Breast epithelium (tissue), 4 donors: Measurements from ENCODE around the gene ABTB1. TPM values are rescaled to one million over a fixed set of nuclear protein-coding genes. Genes with fewer than 3 reads are reported as not detected.
"Not testable (repeated sequence)": the region's sequence is repeated elsewhere in the genome, so short reads cannot be mapped to it uniquely, and the experiment has no call there.

ENCODE experiments used
- DNase-seq, 2 donors: peaks; one replicate each; pipeline ENCODE4 v3.0.0-alpha.2; 2019; ENCODE audit warnings: low spot score in 2 of 2
- H3K27ac ChIP-seq, 2 donors: fragments of 200-600 bp; sonication (generic) in 1 of 2; one replicate each; pipeline ENCODE4 v1.5.1; 2016 to 2019; ENCODE audit warnings: mild to moderate bottlenecking in 1 of 2
- H3K27me3 ChIP-seq, 2 donors: fragments of 200-600 bp; sonication (generic) in 1 of 2; one replicate each; pipeline versions ENCODE4 v1.5.1 to v1.6.0; 2017 to 2019; ENCODE audit warnings: control low read depth in 1 of 2, mild to moderate bottlenecking in 1 of 2
- H3K36me3 ChIP-seq: fragments of 200-600 bp; one replicate; pipeline ENCODE4 v1.5.1; 2019
- H3K4me1 ChIP-seq, 2 donors: fragments of 200-600 bp; sonication (generic); one replicate each; pipeline ENCODE4 v1.5.1; 2016 to 2019; ENCODE audit warnings: control low read depth in 1 of 2
- H3K4me3 ChIP-seq, 3 donors: fragments of 200-600 bp; sonication (generic); 1 replicate in 2 of 3; 2 replicates in 1 of 3; pipeline ENCODE4 v1.5.1; 2016 to 2019; ENCODE audit warnings: mild to moderate bottlenecking in 3 of 3, moderate library complexity in 2 of 3
- H3K9me3 ChIP-seq, 2 donors: fragments of 200-600 bp; sonication (generic) in 1 of 2; one replicate each; pipeline ENCODE4 v1.5.1; 2016 to 2019; ENCODE audit warnings: control low read depth in 1 of 2
- POLR2A ChIP-seq: fragments of 450-650 bp; IDR thresholded peaks from one replicate; pipeline ENCODE4 v1.6.1; 2016; ENCODE audit warnings: antibody characterized with exemption, mild to moderate bottlenecking, moderate library complexity
- POLR2AphosphoS5 ChIP-seq, 3 donors: sonication (generic); formaldehyde crosslinking; IDR thresholded peaks; one replicate each; pipeline ENCODE4 v1.6.1; 2017; ENCODE audit warnings: antibody characterized with exemption in 3 of 3
- intact Hi-C: fragments of 100-400 bp; cut with DNase I; formaldehyde crosslinking; loops from one replicate; pipeline ENCODE4 v1.15.1; 2023; ENCODE audit warnings: low total_unique reads
- total RNA-seq, 3 donors: library from RNA; depleted of rRNA; stranded (reverse); fragments of >200 nt; gene quantifications; one replicate each; pipeline ENCODE4 v1.1.0, GENCODE V29; 2016
- TF ChIP-seq, protein P1 (sequence below), 3 donors: fragments of 450-650 bp; IDR thresholded peaks; one replicate each; pipeline ENCODE4 v1.5.1; 2016 to 2017; ENCODE audit warnings: antibody characterized with exemption in 3 of 3, mild to moderate bottlenecking in 3 of 3, moderate library complexity in 3 of 3

Gene ABTB1
- total RNA-seq, 3 donors from 2014 or later: 32.0 to 43.6 (median 40.2) TPM

DNA sequence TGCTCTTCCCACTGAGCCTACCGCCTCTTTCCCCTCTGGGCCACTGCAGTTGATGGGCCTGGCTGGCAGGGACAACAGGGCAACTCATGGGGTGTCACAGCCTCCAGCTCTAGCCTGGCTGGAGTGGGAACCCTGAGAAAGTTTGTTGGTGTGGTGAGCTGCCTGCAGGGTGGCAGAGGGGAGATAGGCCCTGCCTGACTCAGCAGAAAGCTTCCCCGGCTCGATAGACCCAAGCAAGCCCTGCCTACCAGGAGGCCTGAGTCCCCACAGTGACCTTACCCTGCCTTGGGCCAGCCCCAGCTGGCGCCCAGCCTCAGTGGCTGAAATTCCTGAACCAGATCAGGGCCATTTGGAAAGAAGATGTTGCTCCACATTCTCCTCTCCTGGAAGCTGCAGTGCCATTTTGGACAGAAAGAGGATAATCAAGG lies 29.4 kb downstream of the ABTB1 start:
- intact Hi-C loops: no loop called here
- no peak for DNase-seq

DNA sequence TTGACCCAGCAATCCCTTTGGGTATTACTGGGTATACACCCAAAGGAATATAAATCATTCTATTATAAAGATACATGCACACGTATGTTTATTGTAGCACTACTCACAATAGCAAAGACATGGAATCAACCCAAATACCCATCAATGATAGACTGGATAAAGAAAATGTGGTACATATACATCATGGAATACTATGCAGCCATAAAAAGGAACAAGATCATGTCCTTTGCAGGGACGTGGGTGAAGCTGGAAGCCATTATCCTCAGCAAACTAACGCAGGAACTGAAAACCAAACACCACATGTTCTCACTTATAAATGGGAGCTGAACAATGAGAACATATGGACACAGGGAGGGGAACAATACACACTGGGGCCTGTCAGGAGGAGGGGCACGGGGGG lies 32.1 kb downstream of the ABTB1 start:
- H3K27me3 ChIP-seq, H3K9me3 ChIP-seq, H3K36me3 ChIP-seq, H3K27ac ChIP-seq, H3K4me1 ChIP-seq, intact Hi-C loops, DNase-seq, H3K4me3 ChIP-seq: not testable (repeated sequence)

More for the DNA sequence above, 29.4 kb downstream of the ABTB1 start:
- H3K4me1 ChIP-seq: peaks cover 6 to 7% of the 10 kb centered on the region in 2 donors
- no peak overlapping the region for H3K4me3 ChIP-seq
- no peaks in the 10 kb centered on the region for H3K36me3 ChIP-seq
- no peaks in the 10 kb centered on the region for H3K9me3 ChIP-seq
- peak overlapping the region in 1 of 2 donors; percentile 57 for H3K27ac ChIP-seq
- TF ChIP-seq POLR2A (no peak), POLR2AphosphoS5 (IDR thresholded peaks at IDR 0.05) (no peak)
- TF ChIP-seq, protein P1, sequence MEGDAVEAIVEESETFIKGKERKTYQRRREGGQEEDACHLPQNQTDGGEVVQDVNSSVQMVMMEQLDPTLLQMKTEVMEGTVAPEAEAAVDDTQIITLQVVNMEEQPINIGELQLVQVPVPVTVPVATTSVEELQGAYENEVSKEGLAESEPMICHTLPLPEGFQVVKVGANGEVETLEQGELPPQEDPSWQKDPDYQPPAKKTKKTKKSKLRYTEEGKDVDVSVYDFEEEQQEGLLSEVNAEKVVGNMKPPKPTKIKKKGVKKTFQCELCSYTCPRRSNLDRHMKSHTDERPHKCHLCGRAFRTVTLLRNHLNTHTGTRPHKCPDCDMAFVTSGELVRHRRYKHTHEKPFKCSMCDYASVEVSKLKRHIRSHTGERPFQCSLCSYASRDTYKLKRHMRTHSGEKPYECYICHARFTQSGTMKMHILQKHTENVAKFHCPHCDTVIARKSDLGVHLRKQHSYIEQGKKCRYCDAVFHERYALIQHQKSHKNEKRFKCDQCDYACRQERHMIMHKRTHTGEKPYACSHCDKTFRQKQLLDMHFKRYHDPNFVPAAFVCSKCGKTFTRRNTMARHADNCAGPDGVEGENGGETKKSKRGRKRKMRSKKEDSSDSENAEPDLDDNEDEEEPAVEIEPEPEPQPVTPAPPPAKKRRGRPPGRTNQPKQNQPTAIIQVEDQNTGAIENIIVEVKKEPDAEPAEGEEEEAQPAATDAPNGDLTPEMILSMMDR (IDR thresholded peaks at IDR 0.05): no peak
- no peaks in the 10 kb centered on the region for H3K27me3 ChIP-seq

DNA sequence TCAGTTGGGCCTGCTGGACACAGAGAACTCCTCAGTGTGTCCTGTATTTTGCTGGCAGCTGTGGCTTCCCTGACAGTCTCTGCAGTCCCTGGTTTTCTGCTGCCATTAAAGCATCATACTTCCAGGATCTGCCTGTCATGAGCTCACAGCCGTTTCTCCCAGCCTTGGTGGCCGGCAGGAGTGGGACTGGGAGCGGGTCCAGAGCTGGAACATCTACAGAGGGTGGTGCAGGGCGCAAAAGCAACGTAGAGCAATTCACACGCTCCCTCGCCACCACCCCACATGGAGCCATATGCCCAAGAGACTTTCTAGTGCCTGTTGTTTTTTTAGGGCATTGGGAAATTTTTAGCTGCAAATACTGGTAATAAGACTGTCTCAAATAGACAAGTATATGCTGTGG lies 33.6 kb downstream of the ABTB1 start:
- no peaks in the 10 kb centered on the region for H3K4me1 ChIP-seq
- TF ChIP-seq, protein P1 (IDR thresholded peaks at IDR 0.05): no peak
- TF ChIP-seq POLR2A: no peak
- TF ChIP-seq POLR2AphosphoS5 (IDR thresholded peaks at IDR 0.05): no peak

DNA sequence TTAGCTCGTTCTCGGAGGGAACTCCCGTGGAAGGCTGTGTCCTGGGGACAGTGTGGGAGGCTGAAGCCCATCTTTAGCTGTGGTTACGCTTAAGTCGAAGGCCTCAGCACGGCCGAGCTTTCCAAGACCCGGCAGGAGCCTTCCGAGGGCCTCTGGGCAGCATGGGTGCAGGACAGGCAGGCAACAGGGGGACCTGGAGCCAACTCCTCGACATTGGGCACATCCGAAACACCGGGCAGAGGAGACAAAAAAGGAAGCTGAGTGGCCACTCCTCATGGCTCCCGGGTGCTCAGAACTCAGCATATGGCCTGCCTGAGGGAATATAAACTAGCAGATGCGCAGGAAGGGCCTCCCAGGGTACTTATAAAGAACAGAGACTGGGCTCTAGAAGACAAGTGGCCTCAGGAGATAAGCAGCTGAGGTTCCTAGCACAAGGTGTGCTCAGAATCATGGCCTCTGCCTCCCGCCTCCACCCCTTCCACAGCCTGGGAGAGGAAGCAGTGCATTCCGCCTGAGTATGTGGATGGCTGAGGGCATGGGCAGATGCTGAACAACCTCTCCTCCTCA lies 34.1 kb downstream of the ABTB1 start:
- H3K27ac ChIP-seq: peak overlapping the region in 1 of 2 donors; percentile 78
- intact Hi-C loops: no loop called here
- no peak for DNase-seq

More for the DNA sequence above, 33.6 kb downstream of the ABTB1 start:
- Histone ChIP-seq H3K9me3 (no peaks in the 10 kb centered on the region), H3K27me3 (no peaks in the 10 kb centered on the region), H3K27ac (peak overlapping the region in 1 of 2 donors; percentile 78), H3K36me3 (no peaks in the 10 kb centered on the region), H3K4me3 (no peak overlapping the region)
- no peak for DNase-seq
- intact Hi-C loops: no loop called here

DNA sequence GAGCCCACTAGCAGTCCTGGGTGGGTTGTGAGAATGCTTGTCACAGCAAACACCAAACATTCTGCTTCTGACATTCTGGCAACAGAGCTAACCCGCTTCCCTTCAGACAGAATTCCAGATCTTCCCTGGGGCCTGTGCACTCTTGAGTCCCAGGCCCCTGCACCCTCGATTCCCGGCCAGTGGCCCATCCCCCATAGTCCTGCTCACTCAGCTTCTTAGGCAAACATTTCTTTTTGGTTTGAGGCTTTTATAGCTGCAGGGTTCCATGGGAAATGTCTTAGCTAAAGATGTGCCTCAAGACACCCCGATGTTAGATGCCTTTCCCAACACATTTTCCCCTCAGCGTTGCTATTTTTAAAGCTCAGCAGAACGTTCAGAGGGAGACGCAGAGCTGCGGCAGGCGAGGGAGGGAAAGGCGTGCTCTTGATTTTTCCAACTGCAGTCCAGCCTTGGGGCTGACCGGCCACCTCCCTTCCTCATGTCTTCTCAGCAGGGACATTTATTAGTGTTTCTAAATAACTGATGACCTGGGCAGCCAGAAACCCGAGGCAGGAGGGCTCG lies 35.2 kb downstream of the ABTB1 start:
- DNase-seq: no peak
- H3K4me1 ChIP-seq: no peaks in the 10 kb centered on the region
- intact Hi-C loops: no loop called here
- TF ChIP-seq, protein P1 (IDR thresholded peaks at IDR 0.05): no peak
- TF ChIP-seq POLR2AphosphoS5 (IDR thresholded peaks at IDR 0.05) (no peak), POLR2A (no peak)
- H3K27me3 ChIP-seq: no peaks in the 10 kb centered on the region
- H3K36me3 ChIP-seq: no peaks in the 10 kb centered on the region
- H3K9me3 ChIP-seq: no peaks in the 10 kb centered on the region
- peak overlapping the region in 1 of 2 donors; percentile 78 for H3K27ac ChIP-seq
- no peak overlapping the region for H3K4me3 ChIP-seq

More for the DNA sequence above, 34.1 kb downstream of the ABTB1 start:
- H3K4me1 ChIP-seq: no peaks in the 10 kb centered on the region
- H3K4me3 ChIP-seq: no peak overlapping the region
- no peak for TF ChIP-seq POLR2AphosphoS5 (IDR thresholded peaks at IDR 0.05)
- TF ChIP-seq POLR2A: no peak
- TF ChIP-seq, protein P1 (IDR thresholded peaks at IDR 0.05): no peak
- H3K36me3 ChIP-seq: no peaks in the 10 kb centered on the region
- H3K9me3 ChIP-seq: no peaks in the 10 kb centered on the region
- H3K27me3 ChIP-seq: no peaks in the 10 kb centered on the region
